GM12801 (cell line): Measurements from ENCODE around the gene GSAP.

Experiments used
- TF ChIP-seq, protein P1 (sequence below): IDR thresholded peaks from one replicate; pipeline ENCODE4 v1.5.1; 2011; ENCODE audit warnings: control low read depth; ENCODE audit not compliant: insufficient read length; ENCODE audit errors: extremely low read depth

The GSAP gene

DNA sequence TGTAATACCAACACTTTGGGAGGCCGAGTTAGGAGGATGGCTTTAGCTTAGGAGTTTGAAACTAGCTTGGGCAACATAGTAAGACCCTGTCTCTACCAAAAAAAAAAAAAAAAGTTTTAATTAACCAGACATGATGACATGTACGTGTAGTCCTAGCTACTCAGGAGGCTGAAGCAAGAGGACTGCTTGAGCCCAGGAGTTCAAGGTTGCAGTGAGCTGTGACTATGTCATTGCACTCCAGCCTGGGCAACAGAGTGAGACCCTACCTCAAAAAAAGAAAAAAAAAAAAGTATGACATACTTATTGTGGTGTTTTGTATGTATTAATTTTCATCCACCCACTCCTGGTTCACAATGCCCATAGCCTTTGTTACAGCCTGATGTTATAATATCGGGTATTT lies 69.7 kb downstream of the GSAP start:
- TF ChIP-seq, protein P1, sequence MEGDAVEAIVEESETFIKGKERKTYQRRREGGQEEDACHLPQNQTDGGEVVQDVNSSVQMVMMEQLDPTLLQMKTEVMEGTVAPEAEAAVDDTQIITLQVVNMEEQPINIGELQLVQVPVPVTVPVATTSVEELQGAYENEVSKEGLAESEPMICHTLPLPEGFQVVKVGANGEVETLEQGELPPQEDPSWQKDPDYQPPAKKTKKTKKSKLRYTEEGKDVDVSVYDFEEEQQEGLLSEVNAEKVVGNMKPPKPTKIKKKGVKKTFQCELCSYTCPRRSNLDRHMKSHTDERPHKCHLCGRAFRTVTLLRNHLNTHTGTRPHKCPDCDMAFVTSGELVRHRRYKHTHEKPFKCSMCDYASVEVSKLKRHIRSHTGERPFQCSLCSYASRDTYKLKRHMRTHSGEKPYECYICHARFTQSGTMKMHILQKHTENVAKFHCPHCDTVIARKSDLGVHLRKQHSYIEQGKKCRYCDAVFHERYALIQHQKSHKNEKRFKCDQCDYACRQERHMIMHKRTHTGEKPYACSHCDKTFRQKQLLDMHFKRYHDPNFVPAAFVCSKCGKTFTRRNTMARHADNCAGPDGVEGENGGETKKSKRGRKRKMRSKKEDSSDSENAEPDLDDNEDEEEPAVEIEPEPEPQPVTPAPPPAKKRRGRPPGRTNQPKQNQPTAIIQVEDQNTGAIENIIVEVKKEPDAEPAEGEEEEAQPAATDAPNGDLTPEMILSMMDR = no peak

DNA sequence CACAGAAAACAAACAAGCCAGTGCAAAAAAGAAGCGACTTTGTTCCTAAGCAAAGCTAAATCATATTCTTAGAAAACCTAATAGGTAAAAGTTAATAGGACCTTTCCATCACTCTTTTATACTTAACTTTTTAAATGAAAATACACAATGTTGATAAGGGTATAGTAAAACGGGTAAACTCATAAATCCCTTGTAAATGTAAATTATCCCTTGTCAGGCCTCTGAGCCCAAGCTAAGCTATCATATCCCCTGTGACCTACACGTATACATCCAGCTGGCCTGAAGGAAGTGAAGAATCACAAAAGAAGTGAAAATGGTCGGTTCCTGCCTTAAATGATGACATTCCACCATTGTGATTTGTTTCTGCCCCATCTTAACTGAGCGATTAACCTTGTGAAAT lies 76.4 kb downstream of the GSAP start:
- TF ChIP-seq, protein P1 = no peak

DNA sequence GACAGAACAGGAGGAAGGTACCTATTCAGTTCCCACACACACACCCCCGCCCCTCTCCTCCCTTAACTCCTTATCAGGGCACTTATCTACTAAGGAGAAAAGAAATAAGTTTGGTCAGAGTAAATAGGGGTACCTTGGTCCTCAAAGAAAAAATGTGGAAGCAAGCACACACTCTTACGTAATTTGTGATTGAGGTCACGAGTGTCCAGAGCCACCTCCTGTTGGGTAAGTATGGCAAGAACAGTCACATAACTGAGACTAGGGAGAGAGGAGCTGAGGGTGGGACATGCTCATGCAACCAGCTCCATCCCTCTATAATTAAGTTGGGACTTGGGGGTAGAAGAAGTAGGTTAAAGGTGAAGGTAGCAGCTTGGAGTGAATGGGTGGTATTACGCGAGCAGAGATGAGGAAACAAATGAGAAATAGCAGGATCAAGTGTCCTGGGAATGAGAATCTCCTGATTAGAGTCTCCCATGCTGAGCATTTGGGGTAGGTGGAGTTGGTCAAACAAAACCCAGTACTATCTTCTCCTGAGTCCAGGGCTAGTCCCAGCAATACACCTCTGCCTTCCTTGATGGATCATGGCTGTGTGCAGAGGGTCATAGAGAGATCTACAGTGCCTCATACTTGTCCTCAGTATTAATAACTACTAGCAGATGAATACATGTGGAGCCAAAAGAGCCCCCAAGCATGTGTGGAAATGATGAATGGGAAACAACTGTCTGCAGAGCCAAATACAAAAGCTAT lies 77.1 kb downstream of the GSAP start:
- TF ChIP-seq, protein P1 = no peak

DNA sequence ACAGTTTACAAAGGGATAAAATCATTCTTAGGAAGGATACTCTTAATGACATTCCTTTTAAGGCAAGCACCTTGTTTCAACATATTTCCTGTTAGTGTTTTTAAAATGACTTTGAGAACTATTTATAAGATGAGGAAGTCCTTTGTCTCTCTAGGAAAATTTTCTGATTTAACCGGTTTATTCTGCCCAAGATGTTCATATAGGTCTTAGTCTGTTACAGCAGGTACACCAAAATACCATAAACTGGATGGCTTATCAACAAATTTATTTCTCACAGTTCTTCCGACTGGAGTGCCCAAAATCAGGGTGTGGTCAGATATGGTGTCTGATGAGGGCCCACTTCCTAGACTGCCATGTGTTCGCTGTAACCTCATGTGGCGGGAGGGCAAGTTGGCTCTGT lies 77.9 kb downstream of the GSAP start:
- TF ChIP-seq, protein P1 = no peak

DNA sequence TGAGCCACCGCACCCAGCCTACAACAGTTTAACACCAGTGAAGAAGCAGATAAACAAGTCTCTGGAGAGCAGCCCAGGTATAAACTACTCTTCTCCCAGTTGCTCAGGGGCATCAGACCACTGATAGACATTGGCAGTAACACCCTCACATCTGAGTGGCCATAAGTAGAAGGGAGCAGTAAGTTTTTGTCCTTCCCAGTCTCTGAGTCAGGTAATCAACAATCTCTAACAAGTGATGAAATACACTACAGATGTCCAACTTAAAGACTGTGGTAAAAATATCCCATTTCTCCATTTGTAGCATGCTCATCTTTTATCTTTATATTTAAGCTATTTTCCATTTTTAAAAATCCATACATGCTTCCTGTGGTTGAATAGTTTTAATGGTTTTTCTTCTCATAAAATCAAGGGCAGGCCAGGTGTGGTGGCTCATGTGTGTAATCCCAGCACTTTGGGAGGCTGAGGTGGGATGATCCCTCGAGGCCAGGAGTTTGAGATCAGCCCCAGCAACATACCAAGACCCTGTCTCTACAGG lies 78.6 kb downstream of the GSAP start:
- TF ChIP-seq, protein P1 = no peak

DNA sequence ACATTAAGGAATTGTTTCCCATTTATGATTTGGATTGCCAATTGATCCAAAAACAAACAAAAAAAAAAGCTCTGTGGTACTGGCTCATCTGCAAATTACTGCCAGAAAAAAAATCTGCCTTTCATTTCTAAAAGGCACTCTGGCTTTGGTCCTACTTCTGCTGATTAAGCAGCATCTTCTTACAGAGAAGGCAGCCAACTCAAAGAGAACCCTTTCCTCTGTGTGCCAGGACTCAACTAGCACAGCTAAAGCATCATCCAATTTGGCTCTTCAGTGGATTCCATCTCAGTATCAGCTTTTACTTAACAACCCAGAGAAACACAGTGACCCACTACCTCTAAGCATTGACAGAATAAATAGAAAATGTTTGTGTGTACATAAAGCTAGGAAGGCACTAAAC lies 80.6 kb downstream of the GSAP start:
- TF ChIP-seq, protein P1 = no peak

DNA sequence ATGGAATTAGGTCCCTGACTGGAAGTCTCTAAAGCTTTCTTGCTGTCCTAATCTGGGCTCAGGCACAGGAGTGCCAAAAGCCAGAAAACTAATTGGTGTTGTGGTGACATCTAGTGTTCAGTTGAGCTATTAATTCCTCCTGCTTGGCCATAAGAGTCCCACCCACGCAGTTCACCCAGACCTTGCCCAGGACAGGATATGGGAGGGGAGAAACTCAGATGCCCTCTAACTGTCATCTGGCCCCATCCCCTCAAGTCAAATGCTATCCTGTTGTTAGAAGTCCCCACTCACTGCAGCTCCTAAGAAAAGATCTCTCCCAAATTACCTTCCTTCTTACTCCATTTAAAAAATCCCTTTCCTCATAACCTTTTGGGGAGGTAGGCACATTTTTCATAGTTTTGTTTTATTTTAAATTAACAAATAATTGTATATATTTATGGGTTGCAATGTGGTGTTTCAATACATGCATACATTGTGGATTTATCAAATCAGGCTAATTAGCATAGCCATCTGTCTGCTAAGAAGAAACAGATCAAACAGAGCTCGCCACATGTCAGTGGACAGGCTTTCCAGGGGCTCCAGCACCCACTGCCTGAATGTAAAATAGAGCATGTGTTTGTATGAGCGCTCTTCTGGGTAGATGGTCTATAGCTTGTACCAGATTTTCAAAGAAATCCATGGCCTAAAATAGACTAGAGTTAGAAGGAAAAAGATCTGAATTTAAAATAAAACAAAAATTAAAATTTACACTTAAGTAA lies 84.0 kb downstream of the GSAP start:
- TF ChIP-seq, protein P1 = no peak
